HG03342 (cell line): Measurements from ENCODE around the gene STX17.
"Not testable (repeated sequence)": the region's sequence is repeated elsewhere in the genome, so short reads cannot be mapped to it uniquely, and the experiment has no call there.

Experiments
- ATAC-seq: cut with Tn5 transposase; IDR thresholded peaks from one replicate; pipeline ENCODE4 v1.9.1; 2021; ENCODE audit warnings: mild to moderate bottlenecking, moderate library complexity; ENCODE audit not compliant: unreplicated experiment

STX17 gene

GRCh38 chr9:99906403-99907207, at the start of gene STX17:
STX17 (plus strand) TSS chr9:99906654; CDS start chr9:99915240, 8,586 bp downstream.
- ATAC-seq: peak; percentile 87

DNA sequence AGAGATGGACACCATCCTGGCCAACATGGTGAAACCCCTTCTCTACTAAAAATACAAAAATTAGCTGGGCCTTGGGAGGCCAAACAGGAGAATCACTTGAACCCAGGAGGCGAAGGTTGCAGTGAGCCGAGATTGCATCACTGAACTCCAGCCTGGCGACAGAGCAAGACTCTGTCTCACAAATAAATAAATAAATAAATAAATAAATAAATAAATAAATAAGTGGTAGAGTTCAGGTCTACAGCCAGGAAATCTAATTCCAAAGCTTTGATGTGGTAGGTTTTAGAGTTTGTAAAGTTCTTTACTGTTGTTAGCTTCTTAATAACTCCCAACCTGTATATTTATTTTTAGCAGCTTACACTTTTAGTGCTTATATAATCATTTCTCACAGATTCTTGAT, 48.9 kb upstream of the STX17 start:
- ATAC-seq: not testable (repeated sequence)

DNA sequence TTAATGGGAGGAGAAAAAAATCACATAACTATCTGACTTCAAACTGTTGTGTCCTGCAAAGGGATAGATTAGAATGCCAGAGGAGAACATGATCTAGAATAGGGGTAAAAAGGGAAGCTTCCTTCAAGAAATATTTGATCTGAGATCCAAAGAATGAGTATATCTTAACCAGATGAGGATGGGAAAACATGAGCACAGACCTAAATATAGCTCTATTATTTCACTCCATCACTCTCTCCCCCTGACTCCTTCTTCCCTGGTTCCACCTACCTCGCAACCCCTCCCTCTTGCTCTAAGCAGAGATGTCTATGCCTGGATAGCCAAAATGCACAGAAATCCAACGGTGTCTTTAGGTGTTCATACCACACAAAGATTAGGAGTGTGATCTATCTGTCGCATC, 48.4 kb upstream of the STX17 start:
- ATAC-seq: no peak

DNA sequence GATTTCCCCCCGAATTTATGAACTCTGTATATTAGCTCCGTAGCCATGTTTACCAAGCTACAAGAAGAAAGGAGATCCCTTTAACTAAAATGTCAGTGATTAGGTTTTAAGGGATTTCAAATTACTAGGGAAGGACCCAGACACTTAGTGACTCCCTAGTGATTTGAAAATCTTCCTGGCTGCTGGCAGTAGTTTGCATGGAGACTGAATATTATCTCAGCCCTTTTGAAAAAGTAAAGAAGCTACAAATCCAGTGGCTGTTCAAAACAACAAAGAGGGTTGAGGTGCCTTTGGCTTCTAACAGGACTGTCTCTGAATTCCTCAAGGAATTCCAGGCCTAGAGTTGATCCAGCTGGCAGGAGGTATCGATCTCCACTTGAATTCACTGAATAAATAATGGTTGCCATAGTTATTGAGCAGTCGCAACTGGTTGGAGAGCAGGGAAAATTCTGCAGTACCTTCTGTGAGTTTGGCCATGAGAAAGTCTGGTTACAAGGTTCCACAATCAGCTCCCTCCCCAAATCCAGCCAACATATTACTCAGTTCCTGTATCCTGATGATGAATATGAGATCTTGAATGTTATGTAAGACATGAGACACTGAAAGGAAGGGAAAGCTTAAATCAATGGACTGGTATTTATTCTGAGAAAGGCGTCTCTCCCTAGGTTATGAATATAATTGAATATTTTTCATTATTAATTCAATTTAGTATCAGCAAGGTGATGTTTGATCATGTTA, 47.0 kb upstream of the STX17 start:
- ATAC-seq: no peak

GRCh38 chr9:99860266-99860665, 46.2 kb upstream of the STX17 start:
- no peak for ATAC-seq

DNA sequence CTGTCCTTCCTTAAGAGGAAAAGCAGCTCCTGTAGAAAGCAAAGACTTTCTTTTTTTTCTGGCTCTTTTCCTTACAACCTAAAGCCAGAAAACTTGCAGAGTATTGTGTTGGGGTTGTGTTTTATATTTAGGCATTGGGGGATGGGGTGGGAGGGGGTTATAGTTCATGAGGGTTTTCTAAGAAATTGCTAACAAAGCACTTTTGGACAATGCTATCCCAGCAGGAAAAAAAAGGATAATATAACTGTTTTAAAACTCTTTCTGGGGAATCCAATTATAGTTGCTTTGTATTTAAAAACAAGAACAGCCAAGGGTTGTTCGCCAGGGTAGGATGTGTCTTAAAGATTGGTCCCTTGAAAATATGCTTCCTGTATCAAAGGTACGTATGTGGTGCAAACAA, 42.5 kb upstream of the STX17 start:
- no peak for ATAC-seq

GRCh38 chr9:99866398-99866797, 40.1 kb upstream of the STX17 start:
- ATAC-seq: no peak

- no peak for ATAC-seq
Observed at GRCh38 chr9:99867536-99867935, 38.9 kb upstream of the STX17 start.

- ATAC-seq: no peak
Observed at GRCh38 chr9:99867968-99868367, 38.5 kb upstream of the STX17 start.

DNA sequence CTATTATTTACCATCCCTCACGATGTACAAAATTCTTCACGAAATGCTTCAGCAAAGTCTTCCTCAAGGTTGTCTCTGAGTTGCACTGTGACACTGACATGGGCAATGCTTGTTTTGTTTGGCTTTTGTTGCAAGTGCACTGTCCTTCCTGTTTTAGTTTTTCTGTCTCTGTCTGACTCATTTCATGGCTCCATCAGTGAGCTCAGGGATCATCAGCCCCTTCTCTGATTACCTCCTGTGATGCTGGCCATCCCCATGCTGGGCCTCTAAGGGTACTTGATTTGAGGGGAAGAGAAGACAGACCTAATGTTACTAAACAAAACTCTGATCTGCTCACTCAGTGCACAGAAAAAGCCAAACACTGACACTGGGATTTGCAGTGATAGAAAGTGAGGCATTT, 37.6 kb upstream of the STX17 start:
- peak; percentile 80 for ATAC-seq

DNA sequence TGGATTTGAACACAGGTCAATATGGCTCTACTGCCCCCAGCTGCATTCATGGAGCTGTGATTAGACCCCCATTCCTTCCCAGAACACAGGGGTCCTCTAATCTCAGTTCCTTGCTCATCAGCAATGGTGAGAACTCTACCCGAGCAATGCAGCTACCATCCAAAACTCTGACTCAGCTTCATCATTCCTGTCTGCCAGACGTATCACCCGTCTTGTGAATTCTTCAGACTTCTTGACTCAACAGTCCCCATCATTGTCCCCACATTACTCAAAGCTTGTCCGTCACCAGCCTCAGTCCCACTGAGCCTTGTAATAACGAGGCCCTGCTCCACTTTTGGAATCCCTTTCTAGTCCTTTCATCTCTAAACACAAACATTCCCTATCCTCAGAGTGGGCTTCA, 36.3 kb upstream of the STX17 start:
- ATAC-seq: no peak

- ATAC-seq: no peak
Observed at GRCh38 chr9:99873531-99873930, 32.9 kb upstream of the STX17 start.

- ATAC-seq: no peak
Observed at GRCh38 chr9:99873943-99874584, 32.4 kb upstream of the STX17 start.

GRCh38 chr9:99876190-99876589, 30.3 kb upstream of the STX17 start:
- no peak for ATAC-seq

GRCh38 chr9:99878651-99879050, 27.8 kb upstream of the STX17 start:
- ATAC-seq: no peak

DNA sequence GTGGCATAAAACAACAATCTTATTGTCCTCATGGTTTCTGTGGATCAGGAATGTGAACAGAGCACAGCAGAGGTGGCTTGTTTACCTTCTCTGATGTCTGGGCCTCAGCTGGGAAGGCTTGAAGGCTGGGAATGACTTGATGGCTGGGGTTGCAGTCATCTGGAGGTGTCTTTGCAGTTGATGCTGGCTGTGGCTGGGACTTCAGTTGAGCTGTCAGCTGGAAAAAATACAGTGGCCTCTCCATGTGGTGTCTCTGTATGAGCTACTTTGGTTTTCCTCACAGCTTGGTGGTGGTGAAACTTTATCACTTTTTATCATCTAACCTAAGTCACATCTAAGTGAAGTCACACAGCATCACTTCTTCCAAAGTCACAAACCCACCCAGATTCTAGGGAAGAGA, 24.7 kb upstream of the STX17 start:
- no peak for ATAC-seq

DNA sequence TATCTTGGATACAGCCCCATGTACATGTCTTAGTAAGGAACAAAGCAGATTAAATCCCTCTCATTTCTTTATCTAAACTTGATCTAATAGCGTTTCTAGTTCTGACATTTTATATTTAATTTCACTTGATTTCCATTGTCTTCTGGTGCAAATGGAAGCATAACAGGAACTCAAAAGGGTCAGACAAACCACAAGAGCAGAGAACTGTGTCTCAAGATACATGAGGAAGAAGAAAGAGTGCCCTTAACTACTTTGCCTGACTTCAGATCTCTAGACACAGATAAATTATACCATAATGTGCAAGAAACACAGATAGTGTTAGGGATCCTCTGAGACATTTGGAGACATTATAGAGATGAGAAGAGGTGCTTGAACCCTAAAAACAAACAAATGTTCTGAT, 20.7 kb upstream of the STX17 start:
- no peak for ATAC-seq

DNA sequence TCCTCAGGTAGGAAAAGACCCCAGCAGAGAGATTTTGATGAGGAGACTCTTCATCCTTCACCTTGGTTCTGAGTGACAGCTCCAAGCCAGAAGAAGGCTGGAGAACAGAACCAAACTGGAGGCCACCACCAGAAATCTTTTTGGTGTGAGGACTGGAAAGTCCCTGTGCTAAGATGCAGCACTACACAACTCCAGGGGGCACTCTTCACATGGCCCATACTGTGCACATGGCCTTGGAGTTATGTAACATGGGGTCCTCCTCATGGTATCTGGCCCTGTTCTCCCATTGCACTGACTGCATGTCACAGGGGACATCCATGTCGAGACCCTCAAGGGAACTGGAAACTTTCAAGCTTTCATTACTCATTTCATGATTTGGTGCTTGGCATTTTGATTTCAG, 17.3 kb upstream of the STX17 start:
- no peak for ATAC-seq

- ATAC-seq: no peak
Observed at GRCh38 chr9:99894826-99895225, 11.6 kb upstream of the STX17 start.

DNA sequence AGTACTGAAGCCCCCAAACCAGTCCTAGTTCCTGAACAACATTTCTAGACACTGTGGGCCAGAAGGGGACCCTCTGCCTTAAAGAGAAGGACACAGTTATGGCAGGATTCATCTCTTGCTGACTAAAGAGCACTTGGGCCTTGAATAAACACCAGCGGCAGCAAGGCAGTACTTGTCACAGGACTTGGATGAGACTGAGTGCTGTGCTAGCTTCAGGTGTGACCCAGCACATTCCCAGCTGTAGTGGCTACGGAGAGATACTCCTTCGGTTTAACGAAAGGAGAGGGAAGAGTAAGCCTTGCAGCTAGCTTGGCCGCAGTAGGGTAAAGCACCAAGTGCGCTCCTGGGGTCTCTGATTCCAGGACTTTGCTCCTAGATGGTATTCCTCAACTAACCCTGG, 10.9 kb upstream of the STX17 start:
- no peak for ATAC-seq

DNA sequence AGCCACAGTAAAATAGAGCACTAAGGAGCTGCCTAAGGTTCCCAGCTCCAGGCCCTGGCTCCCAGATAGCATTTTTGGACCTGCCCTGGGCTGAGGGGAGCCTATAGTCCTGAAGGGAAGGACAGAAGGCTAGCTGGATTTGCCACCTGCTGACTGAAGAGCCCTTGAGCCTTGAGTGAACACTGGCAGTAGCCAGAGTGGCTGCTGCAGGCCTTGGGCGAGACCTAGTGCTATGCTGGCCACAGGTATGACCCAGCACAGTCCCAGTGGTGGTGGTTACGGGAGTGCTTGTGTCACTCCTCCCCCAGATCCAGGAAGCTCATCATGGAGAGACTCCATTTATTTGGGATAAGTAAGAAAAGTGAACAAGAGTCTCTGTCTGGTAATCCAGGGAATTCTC, 10.3 kb upstream of the STX17 start:
- no peak for ATAC-seq

GRCh38 chr9:99903393-99903792, 3.1 kb upstream of the STX17 start:
- no peak for ATAC-seq
